HG03469 (cell line): ENCODE results near the gene APOM.

Experiments used
- ATAC-seq: cut with Tn5 transposase; IDR thresholded peaks from one replicate; pipeline ENCODE4 v1.9.1; 2021; ENCODE audit warnings: mild to moderate bottlenecking, moderate library complexity, moderate number of reproducible peaks; ENCODE audit not compliant: unreplicated experiment

The APOM gene

DNA sequence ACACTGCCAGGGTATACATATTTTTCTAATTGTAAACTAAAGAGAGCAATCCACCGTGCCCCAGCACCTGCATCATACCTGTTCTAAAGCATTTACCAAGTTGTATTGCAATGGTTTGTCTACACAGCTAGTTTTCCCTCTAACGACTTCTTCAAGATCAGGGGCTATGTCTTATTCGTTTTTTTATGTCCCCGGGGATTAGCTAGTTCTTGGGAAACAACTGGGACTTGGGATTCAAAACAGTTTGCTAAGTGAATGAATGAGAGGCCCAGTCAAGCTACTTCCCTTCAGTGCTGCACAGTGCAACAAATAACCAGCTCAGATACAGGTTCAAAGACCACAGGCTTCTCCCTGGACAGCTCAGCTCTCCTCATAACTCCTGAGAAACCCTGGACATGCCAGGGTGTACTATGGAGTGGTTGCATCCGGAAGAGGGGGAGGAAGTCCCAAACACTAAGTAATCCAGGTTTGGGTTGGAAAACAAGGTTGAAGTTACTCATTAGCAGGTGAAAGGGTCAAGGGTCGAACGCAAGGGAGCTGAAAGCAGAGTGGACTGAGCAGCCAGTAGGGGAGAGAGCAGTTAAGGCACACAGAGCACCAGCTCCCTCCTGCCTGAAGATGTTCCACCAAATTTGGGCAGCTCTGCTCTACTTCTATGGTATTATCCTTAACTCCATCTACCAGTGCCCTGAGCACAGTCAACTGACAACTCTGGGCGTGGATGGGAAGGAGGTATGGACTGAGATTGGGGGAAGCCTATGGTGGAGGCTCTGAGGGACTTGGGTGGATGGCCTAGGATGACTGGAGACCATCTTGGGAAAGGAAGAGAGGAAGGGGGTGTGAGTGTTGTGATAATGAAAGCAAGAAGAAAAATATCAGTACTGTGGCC, at the start of gene APOM:
APOM (plus strand) TSS at position 546 of the 889 bp plus-strand sequence; CDS start at position 619, 73 bp downstream.
- no peak for ATAC-seq

- ATAC-seq, result no peak
Measured at GRCh38 chr6:31607317-31607716, 48.4 kb upstream of the APOM start.

GRCh38 chr6:31609519-31610406, 45.9 kb upstream of the APOM start:
- no peak for ATAC-seq

DNA sequence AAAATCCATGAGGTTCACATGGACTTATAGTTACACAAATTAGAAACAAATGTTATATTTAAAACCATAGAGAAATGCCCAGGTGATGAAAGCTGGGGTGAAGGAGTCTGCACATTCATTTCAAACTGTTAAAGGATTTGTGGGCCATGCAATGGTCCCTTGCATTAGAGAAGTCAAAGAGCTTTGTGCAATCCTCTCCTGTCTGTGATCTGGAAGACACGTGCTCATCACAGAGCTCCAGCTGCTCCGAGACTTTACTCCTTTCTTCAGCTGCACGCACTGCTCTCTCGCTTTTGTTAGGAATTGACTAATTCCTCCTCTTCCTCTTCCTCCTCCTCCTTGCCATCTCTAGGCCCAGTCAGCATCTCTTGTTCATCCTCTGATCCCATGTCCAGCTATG, 44.7 kb upstream of the APOM start:
- no peak for ATAC-seq

- no peak for ATAC-seq
Measured at GRCh38 chr6:31614075-31614619, 41.5 kb upstream of the APOM start.

- no peak for ATAC-seq
Measured at GRCh38 chr6:31614684-31615578, 40.8 kb upstream of the APOM start, which contains the start of gene AIF1. Gene AIF1, plus strand, starts transcription at chr6:31615234. Its CDS starts 96 bp downstream, at chr6:31615330.

DNA sequence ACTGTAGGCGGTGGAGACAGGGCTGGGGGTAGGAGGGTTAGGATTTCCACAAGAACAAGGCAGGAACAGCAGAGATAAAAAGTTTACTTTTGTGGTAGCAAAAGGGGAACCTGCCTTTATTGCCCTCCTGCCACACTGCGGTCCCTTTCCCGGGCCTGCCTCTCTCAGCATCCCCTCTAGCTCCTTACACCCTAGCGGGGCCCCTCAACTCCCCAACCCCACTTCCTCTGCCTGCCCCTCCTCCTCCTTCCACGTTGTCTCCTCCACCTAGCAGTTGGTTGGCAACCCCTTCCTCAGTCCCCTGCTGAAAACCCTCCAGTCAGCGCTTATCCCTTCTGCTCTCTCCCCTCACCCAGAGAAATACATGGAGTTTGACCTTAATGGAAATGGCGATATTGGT, 39.9 kb upstream of the APOM start:
- no peak for ATAC-seq

- no peak for ATAC-seq
Measured at GRCh38 chr6:31617010-31617409, 38.7 kb upstream of the APOM start.

DNA sequence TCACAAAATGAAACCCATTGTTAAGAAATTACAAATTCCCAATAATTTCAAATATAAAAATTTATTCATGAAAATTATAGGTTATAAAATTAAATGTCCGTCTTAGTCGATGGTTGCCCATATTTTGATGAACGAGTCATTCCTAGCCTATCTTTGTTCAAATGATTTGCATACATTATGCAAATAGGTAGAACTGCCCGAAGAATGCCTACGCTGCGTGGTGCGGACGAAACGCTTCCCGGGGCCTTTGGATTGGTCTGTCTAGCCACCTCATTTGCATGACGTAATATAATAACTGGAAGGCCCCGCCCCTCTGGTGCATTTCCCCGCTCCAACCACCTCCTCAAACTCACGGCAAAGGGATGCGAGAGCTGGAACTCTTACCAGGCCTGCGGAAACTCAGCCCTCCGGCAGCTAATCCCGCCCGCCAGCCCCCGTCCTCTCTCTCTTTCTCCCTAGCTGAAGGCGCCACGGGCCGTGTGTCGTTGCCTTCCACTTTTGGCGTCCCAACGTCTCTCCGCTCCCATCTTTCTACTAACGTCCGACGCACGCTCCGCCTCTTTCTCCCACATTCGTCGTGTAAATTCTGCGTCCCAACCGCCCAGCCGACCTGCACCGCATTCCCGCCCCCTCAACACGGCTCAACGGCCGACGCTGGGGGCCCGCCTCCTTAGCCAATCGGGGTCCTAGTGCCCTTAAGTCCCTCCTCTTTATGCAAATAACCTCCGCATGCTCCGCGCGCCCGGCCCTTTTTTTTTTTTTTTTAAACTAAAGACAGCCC, 35.7 kb upstream of the APOM start:
- peak; percentile 39 for ATAC-seq

GRCh38 chr6:31620586-31621319, 34.9 kb upstream of the APOM start, which contains the start of gene PRRC2A:
Gene PRRC2A, plus strand, starts transcription at chr6:31620715. Its CDS starts 2,075 bp downstream, at chr6:31622790.
- ATAC-seq, result peak; percentile 11

DNA sequence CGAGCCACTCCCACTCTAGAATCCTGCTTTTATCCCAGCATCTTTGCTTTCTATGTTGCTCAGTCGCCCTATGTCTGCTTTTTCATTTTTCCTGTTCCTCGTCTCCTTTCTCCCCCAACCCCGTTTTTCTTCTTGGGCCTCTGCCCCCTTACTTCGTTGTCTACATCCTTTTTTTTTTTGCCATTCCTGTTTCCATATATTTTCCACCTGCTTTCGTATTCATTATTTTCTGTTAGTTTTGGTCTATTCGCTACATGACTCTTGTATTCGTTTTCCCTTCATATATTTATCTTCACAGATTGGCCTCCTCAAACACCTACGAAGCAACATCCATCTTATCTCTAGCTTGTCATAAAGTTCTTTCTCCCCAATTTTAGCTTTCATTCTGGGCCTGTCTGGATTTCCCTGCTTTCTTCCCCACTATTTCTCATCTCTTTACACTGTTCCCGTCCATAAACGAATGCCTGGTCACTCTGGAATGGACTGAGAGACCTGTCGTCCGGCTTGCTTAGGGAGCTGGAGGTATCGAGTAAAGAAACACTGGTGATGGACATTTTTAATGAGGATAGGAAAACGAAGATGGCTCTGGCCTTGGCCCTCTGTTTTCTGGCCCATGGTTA, 34.3 kb upstream of the APOM start:
- ATAC-seq, result no peak

DNA sequence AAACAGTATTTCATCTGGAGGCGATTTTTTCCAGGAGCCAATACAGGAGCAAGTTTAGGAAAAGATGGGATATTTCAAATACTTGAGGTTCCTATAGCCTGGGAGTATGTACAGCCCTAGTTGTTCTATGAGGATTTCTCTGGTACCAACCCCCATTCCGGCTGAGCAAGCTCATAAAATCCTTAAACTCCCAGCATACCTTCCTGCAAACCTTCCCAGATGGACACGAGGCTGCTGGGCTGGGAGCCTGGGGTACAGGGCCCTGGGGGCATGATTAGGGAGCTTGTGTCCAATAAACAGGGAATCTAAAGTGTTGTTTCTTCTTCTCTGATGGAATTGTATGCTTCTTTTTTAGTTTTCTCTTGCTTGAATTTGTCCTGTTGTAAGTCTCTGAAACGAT, 33.7 kb upstream of the APOM start:
- ATAC-seq, result no peak

GRCh38 chr6:31622684-31623091, 33.0 kb upstream of the APOM start:
- no peak for ATAC-seq

DNA sequence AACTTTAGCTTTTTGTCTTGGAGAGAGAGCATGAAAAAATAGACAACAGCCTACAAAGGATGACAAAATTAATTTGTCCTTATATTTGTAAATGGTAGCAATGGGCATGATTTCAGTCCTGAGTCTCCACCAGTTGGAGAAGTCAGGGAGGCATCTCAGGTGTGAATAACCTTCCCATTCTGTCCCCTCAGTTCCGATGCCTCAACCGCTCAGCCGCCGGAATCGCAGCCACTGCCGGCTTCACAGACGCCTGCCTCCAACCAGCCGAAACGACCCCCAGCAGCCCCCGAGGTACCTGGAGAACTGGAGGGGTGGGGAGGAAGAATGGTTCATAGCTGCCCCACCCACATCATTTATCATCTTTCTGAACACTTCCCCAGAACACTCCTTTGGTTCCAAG, 31.6 kb upstream of the APOM start:
- no peak for ATAC-seq

GRCh38 chr6:31626952-31627351, 28.7 kb upstream of the APOM start:
- no peak for ATAC-seq

GRCh38 chr6:31627690-31628287, 27.9 kb upstream of the APOM start:
- no peak for ATAC-seq

GRCh38 chr6:31629014-31629413, 26.7 kb upstream of the APOM start:
- ATAC-seq, result no peak
